NCI-H146 treated with DMSO at 0.1 percent for 48 hours (cell line): Measurements from ENCODE around the gene SENP8.
"Not testable (repeated sequence)": the region's sequence is repeated elsewhere in the genome, so short reads cannot be mapped to it uniquely, and the experiment has no call there.

Source experiments
- DNase-seq: peaks from one replicate; lab custom pipeline; 2025; ENCODE audit not compliant: unreplicated experiment; lab: John Stamatoyannopoulos, UW

Gene SENP8

DNA sequence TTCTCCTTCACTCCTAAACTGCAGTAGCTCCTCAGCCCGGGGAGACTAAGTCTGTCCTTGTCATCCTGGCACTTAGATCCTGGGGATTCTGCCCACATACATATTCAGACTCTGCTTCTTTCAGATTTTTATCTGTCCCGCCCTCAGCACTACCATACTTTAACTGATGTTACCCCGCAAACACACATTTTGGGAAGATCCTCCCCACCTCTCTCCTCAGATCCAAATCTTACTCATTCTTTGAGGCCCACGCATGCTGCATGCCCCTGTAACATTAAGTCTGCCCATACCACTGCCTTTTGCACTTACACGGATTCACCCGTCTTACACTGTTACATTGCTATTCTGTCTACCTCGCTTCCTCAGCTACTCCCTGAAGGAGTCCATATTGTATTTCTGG, 36.1 kb downstream of the SENP8 start:
- no peak for DNase-seq

DNA sequence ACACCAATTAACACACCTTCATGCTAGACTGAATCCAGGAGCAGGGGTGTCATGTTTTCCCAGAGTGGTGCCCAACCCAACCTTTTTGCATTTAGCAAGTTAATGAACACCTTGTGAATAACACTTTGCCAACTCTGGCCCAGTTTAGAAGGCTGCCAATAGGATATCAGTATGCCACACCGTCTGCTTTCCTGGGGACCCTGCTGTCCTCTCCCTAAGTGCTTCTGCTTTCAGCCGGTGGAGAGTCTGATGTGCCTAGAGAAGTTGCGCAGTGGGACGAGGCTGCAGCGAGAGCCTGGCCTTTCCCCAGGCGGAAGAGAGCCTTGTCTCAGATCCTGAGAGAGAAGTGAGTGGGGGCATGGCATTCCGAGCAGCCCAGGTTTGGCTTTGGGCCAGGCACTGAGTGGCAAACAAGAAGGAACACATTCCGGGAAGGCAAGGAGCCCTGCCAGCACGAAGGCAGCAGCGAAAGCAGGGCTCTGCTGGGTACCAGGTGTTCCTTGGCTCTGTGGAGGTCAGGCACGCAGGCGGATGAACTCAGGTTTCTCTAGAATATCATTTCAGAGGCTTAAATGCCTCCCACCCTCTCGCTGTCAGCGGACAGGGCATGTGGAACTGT, 36.9 kb downstream of the SENP8 start:
- no peak for DNase-seq

DNA sequence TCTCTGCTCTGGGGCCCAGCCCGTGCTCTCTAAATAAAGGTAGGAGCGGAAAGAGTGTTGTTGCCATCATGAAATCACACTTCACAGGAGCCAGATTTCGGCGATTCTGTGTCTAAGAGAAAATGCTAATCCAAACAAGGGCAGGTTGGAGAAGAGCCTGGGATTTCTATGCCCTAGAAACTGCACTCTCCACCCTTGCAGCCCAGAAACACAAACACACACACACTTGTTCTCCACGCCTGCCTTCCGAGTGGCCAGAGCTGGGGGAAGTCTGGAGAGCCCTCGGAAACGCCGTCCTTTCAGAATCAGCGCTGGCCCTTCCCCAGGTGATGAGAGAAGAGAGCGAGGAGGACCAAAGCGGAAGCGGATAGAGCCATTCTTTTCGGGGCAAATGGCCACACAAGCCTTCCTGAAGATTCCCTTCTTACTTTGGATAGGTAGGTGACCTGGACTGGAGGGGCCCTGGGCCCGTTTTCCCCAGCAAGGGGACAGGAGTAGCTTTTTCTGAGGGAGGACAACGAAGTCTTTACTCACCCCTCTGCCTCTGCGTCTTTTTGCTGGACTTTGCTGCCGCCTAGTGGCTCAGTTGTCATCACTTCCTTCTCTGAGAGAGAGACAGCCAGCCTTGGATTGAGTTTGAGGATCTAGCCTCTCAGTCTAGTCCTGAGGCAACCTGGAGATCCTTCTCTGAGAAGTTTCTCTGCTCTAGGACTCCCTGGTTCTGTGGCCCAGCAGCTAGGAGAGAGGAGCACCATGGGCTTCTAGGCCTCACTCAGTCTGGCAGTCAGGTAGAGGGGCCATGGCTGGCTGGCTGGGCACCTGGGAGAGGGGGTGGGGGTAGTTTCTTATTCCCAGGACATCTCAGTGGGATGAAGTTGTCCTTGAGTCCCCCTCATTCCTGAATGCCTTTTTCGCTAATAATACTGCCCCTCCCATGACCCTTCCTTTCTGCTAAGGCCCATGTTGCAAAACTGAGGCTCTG, 37.7 kb downstream of the SENP8 start:
- DNase-seq: peak; percentile 72

DNA sequence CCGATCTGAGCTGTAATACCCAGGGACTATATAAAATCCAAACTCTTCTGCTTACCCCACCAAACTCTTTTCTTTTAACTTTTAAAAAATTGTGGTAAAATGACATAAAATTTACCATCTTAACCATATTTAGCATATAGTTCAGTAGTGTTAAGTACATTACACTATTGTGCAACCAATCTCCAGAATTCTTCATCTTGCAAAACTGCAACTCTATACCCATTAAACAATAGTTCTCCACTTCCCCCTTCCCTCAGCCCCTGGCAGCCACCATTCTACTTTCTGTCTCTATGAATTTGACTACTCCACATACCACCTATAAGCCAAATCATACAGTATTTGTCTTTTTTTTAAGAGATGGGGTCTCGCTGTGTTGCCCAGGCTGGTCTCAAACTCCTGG, 38.7 kb downstream of the SENP8 start:
- no peak for DNase-seq

DNA sequence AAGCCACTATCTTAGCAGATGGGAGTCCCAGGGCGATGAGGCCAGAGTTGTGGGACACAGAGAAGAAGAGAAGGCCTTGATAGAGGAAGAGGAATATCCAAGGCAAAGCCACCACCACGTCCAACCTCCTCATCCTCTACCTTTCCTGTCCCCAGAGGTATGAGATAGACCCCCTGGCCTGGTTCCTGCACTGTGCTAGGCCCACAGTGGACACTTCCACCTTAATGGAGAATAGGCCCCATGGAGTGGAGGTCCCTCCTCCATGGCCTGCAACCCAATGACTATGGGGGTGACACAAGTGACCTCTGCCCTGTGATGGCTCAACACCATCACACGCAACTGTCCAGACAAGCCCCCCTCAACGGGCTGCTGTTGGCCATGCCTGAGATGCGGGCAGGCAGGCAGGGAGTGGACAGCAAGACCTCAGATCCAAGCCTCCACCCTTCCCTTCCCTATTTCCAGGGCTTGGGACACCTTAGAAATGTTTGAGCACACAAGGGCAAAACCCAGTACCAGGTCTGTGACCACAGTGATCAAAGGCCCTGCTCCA, 42.6 kb downstream of the SENP8 start:
- no peak for DNase-seq

DNA sequence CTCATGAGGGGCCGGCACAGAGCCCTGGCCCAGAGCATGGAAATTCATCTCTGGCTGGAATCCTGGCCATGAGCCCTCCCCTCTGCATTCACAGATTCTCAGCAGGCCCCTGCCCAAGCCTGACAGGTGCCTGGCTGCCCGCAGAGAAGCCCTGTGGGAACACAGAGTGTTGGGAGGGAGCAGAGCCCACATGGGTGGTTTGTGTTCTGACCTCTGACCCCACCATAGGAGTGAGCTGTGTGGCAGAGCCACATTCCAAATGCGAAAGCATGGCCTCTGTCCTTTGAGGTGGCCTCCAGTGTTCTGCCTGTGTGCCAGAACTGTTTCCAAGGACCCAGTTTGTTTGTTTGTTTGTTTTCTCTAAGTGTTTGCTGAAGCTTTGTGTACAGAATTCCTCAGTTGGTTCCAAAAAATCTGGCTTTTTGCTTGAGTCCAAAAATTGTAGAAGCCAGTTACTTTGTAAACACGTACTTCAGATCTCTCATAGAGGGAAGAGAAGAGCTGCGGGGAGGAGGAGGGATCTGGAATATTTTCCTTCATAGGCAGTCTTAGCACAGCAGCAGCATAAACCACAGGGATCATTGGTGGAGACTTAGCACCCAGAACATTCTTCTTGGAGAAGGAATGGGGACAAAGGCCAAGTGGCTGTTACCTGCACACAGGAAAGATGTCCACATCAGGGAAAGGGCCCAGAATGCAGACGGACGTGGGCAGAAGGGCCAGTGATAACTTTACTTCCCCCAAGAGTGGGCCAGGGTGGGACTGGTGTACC, 43.3 kb downstream of the SENP8 start:
- no peak for DNase-seq

DNA sequence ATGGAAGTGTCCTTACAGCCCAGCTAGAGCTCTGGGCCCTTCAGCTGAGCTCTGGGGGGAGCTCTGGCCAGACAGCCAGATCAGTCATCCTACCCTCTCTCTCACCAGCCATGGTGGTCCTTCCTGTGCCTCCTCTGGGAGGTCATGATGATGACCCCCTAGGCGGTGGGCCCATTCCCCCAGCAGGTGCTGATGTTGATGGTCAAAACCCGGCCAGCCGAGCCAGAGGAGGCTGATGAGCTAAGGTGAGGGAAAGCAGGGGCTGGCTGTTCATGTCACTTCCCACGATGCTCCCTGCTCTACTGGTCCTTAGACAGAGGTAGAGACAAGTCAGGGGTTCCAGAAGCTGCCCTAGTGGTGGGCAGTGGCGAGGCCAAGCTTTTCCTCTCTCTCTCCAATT, 44.4 kb downstream of the SENP8 start:
- no peak for DNase-seq

DNA sequence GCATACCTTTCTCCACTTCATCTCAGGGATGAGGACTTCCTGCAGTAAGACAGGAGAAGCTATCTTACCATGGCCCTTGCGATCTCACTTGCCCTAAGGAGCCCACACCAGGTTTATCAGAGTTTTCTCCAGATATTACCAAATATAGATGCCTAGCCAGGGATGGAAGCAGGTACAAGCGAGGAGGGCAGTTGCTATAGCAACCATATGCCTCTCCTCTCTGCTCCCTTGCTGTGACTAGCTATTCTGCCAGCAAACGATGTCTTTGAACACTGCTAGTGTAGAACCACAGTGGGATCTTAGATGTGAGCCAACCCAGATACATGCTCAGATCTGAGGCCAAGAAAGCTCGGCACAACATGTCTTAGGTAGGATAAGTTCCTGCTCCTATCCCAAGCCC, 45.5 kb downstream of the SENP8 start:
- DNase-seq: no peak

DNA sequence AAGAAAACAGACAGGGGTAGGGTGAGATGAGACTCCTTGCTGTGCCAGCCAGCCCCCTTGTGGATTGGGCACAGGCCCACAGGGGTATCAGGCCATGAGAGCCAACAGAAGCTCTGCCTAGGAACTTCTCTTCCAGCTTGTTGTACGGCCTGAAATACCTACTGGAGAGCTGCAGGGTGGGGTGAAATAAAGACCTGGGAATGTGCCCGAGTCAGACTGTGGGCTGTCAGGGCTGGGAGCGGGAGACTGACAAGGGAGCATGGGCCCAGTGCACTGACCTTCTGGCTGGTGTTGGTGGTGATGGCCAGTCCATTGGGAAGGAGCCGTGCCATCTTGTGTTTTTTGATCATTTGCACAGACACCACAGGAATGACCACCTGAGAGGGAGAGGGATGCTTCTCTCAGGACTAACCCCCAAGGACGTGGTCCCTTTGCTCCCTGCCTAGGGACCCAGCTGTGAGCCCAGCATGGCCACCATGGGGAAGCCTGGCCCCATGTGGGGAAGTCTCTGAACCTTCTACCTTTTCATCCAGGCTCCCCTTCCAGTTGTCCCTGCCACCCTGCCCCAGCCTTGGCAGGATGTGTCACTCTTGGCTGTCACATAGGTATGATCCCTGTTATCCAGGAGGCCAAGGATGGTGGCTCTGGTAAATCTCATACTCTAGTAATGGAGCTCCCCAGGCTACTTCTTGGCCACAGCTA, 48.7 kb downstream of the SENP8 start:
- DNase-seq: no peak

DNA sequence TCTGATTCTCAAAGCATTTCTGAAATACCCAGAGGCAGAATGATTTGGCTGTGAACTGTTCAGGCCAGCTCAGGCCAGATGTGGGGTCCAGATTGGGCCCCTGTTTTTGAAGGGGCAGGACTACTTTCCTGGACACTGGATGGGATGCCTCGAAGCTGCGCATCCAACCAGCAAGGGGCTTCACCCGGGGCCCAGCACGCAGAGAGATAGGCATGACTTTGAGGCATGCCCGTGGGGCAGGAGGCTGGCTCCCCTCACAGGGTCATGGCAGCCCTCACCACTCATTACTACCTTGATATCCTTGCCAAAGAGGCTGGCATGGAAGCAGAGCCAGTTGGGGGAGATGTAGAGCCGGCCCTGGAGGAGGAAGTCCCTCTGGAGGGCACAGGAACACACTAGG, 49.2 kb downstream of the SENP8 start:
- DNase-seq: no peak

DNA sequence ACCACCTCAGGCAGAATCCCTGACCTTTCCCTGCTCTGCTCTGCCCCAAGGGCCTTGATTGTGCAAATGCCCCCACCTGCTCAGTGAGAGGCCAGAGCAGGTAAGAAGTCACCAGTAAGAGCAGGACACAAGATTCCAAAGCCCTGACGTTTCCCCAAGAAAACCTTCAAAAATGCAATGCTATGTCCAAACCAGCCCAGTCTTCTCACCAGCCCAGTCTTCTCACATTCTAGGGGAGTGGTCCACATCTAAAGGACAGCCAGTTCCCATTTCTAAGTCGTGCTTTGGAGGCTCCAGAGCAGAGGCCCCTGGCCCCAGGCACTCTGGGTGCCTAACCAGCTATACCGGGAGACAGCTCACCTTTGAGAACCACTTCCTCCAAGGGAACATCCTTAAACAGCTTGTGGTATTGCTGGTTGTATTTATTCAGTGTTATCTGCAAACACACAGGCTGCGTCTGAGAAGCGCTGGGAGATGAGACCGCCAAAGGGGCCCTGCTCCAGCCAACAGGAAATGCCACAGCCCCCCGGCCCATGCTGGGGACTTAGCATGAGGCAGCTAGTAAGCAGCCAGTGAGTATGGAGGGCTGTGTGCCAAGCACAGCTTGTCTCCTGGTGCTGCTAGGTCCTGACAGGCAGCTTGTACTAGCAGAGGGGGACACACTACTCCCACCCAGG, 50.1 kb downstream of the SENP8 start:
- no peak for DNase-seq

DNA sequence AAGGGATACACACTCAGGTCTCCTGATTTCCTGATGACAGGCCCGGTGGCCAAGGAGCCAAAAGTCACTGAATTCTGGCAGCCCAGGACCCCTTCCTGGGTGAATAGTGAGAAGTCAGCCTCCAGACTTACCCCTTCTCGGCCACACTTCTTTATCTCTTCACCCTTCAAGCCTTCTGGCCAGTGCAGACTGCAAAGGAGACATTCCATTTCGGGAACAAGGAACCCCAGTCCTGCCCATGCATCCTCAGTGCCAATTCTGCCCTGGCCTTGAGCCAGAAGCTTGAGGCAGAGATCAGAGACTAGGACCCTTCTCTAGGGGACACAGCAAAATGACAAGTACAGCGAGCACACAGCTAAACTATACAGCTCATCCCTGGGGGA, 50.6 kb downstream of the SENP8 start:
- no peak for DNase-seq

DNA sequence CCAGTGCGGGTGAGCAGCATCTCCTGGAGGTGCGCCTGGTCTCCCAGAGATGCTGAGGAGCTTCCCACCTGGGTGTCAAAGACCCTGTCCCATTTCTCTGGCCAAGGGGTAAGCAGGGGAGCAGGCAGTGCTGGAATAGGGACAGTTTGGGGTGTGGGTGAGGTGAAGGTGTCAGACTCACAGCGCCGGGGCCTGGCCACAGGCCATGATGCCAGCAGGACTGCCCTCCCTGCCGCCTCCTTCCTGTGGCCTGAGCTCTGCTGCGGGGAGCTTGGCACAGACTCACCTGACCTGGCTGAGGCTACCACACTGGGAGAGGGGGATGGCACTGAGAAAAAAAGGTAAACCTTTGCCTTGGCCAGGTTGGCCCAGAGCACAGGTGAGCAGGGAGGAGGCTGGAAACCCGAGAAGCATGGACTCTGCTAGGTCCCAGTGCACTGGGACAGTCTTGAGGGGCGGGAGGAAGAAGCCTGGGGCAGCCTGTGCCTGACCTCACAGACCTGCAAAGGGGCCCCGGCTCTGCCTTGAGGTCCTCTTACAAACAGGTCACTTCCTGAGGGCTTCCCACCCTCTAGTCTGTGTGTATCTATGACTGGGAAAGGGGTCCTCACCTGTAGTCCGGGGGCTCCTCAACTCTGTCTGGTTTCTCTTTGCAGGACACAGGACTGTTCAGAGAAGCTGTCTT, 51.2 kb downstream of the SENP8 start:
- no peak for DNase-seq

DNA sequence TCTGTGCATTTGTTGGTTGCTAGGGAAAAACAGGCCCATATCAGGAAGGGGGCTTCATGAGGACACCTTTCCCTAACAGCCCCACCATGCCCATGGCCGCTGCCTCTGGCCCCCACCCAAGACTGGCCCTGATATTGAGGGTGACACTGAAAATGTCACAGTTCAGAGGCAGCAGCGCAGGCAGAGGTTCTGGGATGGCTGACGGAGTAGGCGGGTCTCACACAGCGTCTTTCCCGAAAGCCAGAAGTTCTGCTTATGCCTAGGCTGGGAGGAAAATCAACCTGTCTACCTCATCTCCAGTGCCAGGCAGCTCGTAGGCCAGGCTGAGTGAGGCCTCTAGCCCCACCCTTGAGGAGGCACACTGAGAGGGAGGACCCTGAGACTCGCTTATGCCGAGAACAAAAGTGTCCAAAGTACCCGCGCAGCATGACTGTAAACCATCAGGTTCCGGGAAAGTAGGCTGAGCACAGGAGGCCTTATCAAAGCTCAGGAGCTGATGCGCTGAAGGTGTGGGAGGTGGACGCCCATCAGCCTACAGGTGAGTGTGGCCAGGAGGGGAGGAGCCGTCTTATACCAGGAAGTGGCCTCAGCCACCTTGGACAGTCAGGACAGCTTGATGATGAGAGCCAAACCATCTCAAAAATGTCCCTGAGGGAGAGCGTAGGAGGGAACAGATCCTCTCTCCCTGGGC, 51.9 kb downstream of the SENP8 start:
- peak; percentile 26 for DNase-seq

DNA sequence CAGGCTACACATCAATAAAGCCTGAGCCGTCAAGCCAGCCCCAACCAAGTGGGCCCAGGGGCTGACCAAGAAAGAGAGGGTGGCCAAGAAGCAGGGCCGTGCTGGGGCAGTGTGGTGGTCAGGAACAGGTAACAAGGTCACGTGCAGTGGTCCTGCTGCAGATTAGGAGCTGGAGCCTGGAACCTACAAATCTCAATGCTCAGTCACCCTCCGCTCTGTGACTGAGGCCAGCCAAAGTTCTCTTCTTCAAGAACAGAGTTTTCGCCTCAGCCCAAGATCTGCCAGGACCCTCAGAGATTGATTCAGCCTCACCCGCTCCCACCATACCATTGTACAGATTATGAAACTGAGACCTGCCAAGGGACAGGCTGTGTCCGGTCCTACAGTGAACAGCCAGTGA, 52.5 kb downstream of the SENP8 start:
- DNase-seq: no peak

DNA sequence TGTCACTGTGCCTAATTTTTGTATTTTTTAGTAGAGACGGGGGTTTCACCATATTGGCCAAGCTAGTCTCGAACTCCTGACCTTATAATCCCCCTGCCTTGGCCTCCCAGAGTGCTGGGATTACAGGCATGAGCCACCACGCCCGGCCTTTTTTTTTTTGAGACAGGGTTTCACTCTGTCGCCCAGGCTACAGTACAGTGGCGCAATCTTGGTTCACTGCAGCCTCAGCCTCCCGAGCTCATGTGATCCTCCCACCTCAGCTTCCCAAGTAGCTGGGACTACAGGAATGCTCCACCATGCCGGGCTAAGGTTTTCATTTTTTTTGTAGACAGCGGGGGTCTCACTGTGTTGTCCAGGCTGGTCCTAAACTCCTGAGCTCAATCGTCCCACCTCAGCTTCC, 53.8 kb downstream of the SENP8 start:
- not testable (repeated sequence) for DNase-seq

DNA sequence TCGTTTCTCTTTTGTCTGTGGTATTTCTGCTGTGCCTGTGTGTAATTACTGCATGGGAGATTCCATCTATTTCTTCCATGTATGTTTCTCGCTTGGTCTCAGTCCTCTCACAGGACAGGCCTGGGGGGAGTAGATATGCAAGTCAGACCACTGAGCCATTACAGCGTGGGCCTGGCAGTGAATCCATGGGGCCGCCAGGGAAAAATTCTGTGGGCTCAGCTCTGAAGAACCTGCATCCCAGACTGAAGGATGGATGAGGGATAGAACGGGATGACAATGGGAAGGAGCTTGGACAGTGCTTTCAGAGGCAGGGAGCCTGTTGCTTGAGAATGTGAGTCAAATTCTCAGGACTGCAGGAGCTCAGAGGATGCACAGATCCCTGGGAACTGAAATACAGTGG, 54.6 kb downstream of the SENP8 start:
- no peak for DNase-seq

DNA sequence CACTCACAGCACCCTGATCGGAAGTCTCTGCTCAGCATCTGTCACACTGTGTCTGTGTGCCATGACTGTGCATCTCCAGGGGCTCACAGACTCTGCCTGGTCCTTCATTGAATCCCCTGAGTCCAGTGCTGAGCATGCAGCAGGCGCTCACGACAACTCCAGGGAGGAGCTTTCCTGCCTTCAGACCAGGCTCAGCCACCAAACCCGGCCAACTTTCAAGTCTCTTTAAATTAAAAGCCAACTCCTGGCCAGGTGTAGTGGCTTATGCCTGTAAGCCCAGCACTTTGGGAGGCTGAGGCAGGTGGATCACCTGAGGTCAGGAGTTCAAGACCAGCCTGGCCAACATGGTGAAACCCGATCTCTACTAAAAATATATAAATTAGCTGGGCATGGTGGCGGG, 55.2 kb downstream of the SENP8 start:
- no peak for DNase-seq

DNA sequence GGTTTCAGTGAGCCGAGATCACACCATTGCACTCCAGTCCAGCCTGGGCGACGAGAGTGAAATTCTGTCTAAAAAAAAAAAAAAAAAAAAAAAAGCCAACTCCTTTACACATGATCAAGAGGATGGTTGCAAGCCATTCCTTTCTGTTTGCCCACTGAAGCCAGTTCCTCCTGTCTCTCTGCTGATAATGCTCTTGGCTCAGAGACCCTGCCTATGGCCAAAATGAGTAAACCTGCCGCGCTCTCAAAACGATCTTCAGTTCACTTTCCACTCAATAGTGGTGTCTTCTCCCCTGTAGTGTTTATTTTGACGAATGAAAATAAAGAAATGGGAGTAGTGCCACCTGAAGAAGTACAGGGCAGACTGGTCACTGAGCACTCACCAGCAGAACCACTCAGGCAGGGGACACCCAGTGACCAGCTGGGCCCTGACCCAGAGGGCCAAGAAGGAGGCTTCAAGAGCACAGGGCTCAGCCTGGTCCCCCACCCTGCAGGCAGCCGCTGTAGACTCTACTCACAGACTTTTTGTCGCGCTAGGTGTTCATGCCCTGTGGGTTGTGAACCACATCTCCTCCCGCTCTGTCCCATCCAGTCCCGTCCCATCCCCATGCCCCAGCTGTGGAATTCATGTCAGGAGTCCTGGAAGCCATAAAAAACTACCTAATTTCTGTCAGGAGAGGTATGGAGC, 55.8 kb downstream of the SENP8 start:
- no peak for DNase-seq
